Adrenal gland (tissue), 5 donors: ENCODE results near the gene TSPAN4.

ENCODE experiments used
- POLR2A ChIP-seq, 2 donors: fragments of 450-650 bp; IDR thresholded peaks; one replicate each; pipeline ENCODE4 v1.6.1; 2017; ENCODE audit warnings: antibody characterized with exemption in 2 of 2, mild to moderate bottlenecking in 2 of 2, moderate library complexity in 1 of 2
- TF ChIP-seq, protein P1 (sequence below), 6 experiments: fragments of 450-650 bp in 4 of 6; fragments of 200-600 bp in 2 of 6; sonication (generic) in 1 of 6; IDR thresholded peaks; 1 replicate in 5 of 6; 2 replicates in 1 of 6; pipeline versions ENCODE4 v1.5.1 to v1.8.0; 2016 to 2021; ENCODE audit warnings: antibody characterized with exemption in 6 of 6, mild to moderate bottlenecking in 2 of 6, moderate library complexity in 1 of 6
- donor health status: DM: no; HTN: no; CAD: no.

DNA sequence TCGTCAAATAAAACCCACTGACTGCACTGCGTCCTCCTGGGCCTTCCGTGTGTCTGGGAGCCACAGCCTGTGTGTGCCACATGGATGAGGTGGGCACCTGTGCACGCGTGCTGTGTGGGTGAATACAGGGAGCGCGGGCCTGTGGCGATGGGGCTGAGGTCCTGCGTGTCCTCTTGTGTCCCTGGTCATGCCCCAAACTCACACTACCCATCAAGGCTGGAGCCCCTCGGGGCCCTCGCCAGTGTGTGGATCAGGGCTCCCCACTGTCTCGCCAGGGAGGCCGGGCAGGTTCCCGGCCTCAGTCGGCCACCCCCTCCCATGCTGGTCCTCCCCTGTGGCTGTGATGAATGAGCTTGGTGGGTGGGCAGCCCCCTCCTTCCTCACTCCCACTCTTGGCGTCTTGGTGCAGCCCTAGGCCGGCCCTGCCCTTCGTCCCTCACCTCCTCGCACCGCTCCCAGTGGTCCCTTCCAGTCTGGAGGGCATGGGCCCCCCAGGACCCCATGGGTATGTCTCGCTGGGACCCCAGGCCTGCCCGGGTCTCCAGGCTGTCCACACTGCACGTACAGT lies 10.6 kb upstream of the TSPAN4 start:
- TF ChIP-seq POLR2A (IDR thresholded peaks at IDR 0.05), result no peak
- TF ChIP-seq, protein P1, sequence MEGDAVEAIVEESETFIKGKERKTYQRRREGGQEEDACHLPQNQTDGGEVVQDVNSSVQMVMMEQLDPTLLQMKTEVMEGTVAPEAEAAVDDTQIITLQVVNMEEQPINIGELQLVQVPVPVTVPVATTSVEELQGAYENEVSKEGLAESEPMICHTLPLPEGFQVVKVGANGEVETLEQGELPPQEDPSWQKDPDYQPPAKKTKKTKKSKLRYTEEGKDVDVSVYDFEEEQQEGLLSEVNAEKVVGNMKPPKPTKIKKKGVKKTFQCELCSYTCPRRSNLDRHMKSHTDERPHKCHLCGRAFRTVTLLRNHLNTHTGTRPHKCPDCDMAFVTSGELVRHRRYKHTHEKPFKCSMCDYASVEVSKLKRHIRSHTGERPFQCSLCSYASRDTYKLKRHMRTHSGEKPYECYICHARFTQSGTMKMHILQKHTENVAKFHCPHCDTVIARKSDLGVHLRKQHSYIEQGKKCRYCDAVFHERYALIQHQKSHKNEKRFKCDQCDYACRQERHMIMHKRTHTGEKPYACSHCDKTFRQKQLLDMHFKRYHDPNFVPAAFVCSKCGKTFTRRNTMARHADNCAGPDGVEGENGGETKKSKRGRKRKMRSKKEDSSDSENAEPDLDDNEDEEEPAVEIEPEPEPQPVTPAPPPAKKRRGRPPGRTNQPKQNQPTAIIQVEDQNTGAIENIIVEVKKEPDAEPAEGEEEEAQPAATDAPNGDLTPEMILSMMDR (IDR thresholded peaks at IDR 0.05), result no peak
